Stimulated activated CD4-positive, alpha-beta T cell treated with anti-CD3 and anti-CD28 coated beads, Interleukin-4, amount 100 ng/mL, for 48 hours (primary cell): ENCODE measurements around the gene DYNC2H1.

ENCODE experiments used
- DNase-seq, 2 donors: peaks; one replicate each; pipeline ENCODE4 v3.0.0-alpha.2; 2020; ENCODE audit warnings: low read depth in 2 of 2

Gene DYNC2H1

GRCh38 chr11:103281301-103281700 lies 172.1 kb downstream of the DYNC2H1 start:
- no peak for DNase-seq

- DNase-seq = no peak
Measured at GRCh38 chr11:103284260-103284659, 175.0 kb downstream of the DYNC2H1 start.

- no peak for DNase-seq
Measured at GRCh38 chr11:103294516-103294915, 185.3 kb downstream of the DYNC2H1 start.

DNA sequence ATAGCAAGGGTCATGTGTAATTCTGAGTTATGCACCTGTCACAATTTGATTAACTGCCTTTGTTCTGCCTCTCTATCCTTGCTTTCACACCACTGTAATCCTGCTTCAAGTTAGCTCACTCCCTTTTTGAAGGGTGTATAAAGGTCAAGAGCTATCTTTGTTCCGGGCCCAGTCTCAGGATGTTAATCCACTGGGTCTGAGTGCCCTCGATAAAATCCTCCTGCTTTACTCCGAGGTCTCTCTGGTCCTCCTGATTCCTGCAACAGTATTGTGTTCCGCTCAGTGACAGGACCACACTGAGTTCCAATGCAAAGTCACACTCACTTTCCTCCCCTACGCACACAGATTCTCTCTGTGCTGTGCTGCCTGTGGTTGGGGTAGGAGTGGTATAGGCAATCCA lies 186.5 kb downstream of the DYNC2H1 start:
- no peak for DNase-seq

DNA sequence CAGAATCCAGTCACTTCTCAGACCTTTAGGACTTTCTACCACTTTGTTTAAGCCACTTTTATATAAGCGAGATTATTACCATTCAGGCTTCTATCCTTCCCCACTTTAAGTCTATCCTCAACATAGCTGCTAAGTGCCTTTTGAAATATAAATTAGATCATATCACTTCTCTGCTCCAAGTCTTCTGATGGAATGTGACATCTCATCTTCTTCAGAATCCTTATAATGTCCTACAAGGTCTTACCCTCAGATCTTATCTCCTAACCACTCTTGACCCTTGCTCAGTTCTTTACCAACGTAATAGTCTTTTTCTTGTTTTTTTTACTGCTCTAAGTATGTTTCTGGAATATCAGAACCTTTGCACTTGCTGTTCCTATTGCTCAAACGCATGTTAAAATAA lies 188.7 kb downstream of the DYNC2H1 start:
- DNase-seq = no peak

DNA sequence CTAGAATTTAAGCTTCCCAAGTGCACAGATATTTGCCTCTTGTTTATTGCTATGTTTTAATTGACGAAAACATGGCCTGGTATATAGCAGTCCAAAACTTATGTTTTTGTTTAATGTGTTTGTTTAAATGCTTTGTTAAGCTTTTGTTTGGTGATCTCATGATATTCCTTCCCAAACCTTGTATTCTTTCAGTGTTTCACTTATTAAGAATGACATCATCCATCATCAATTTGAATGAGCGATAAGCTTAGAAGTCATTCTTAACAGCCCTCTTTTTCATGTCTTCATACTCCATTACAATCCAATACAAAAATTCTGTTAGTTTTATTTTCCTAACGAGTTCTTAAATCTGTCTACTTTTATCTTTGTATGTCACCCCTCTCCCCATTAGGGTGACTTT lies 206.0 kb downstream of the DYNC2H1 start:
- DNase-seq = no peak

GRCh38 chr11:103317118-103317517 lies 207.9 kb downstream of the DYNC2H1 start:
- DNase-seq = no peak

- DNase-seq = no peak
Measured at GRCh38 chr11:103322821-103323220, 213.6 kb downstream of the DYNC2H1 start.

GRCh38 chr11:103325686-103326069 lies 216.5 kb downstream of the DYNC2H1 start:
- no peak for DNase-seq

- DNase-seq = peak in 1 of 2 donors; percentile 6
Measured at GRCh38 chr11:103326070-103326794, 217.0 kb downstream of the DYNC2H1 start.

DNA sequence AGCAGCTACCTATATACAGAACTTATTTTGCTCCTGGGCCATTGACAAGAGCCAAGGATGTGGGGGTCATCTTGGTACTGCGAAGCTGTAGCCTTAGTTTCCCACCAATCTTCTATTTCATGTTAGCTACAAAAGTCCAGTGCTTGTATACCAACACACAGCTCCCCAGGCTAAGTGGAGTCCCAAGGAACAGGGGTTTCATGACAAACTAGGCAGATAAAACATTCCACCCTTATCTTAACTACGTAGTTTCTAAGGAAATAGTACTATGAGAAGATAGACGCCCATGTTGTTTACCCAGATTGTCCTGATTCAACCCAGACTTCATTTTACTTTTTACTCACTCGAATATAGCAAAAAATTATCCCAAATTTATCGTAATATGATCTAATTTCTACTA lies 218.5 kb downstream of the DYNC2H1 start:
- no peak for DNase-seq

GRCh38 chr11:103332409-103332808 lies 223.2 kb downstream of the DYNC2H1 start:
- no peak for DNase-seq

- DNase-seq = no peak
Measured at GRCh38 chr11:103338621-103339484, 229.6 kb downstream of the DYNC2H1 start.

DNA sequence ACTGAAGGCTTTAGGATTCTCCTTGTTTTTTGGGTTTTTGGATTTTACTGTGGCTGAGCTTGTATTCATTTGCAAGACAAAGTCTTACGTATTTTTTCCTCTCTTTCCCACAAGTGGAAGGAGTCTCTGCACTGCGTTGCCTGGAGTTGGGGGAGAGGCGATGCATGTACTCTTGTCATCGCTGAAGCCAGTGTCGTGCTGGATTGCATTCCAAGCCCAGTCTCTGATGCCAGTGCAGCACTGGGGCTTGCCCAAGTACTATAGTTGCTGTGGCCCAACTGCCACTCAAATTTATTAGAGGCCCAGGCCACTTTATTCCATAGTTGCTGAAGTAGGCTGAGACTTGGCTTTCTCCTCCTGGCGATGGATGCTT lies 230.2 kb downstream of the DYNC2H1 start:
- no peak for DNase-seq

GRCh38 chr11:103340956-103341355 lies 231.7 kb downstream of the DYNC2H1 start:
- DNase-seq = no peak

DNA sequence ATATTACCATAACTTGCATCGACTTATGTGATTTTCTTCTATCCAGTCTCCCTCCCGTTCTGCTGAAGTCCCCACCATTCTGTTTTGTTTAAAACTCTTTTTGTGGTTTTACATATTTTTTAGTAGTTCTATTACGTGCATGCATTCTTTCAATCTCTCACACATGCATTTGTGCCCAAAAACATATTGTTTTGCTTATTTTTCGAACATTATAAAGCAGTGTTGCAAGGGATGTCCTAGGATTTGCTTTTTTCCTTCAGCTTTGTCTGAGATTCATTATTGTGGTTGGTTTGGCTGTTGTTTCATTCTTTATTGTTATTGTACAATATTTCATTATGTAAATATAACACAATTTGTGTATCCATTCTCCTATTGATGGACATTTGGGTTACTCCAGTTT lies 235.7 kb downstream of the DYNC2H1 start:
- no peak for DNase-seq

DNA sequence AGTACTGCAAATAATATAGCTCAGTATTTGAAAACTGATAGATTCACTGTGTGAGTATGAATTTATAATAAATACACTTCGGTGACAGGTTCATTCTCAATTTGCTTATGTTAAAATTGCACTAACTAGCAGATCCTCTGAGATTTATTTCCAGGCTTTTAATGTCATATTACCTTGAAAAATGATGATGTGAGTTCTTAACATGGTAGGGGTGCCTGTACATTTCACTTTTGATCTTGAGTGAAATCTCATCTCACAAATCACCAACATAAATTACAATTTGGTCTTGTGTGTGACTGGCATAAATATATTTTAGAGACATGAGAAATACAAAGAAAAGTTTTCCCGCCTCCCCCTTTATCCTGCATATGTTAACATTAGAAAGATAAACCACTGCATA lies 240.4 kb downstream of the DYNC2H1 start:
- no peak for DNase-seq

DNA sequence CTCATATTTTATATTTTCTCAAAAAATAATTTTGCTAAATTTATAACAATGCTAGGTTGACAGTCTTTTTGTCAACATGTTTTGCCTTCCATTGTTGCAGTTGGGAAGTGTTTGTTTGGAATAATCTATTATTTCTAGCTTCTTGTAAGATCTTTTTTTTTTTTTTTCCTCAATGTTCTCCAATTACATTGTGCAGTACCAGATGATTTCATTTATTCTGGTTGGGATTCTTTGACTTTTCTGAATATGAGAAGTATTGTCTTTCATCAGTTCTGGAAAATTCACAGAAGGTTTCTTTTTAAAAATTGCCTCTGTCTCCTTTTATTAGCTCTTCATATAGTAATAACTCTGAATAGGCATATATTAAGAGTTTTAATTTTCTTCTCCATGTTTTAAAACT lies 245.4 kb downstream of the DYNC2H1 start:
- no peak for DNase-seq

DNA sequence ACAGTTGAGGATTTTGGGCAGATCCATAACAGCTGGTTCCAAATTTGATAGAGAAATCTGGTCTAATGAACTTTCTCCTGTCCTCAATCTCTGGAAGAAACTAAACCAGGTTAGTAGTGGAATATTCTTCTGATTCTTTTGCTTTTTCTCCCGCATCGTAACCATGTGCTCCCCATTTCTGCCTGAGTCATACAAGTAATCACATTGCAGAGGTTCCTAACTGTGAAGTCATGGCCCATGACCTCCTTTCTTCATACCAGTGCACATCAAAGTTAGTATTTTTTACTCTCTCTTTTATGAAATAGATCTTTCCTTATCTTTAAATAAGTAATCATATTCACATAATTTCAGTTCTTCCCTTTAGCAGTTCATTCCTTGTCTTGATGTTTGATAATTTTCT lies 249.0 kb downstream of the DYNC2H1 start:
- no peak for DNase-seq

DNA sequence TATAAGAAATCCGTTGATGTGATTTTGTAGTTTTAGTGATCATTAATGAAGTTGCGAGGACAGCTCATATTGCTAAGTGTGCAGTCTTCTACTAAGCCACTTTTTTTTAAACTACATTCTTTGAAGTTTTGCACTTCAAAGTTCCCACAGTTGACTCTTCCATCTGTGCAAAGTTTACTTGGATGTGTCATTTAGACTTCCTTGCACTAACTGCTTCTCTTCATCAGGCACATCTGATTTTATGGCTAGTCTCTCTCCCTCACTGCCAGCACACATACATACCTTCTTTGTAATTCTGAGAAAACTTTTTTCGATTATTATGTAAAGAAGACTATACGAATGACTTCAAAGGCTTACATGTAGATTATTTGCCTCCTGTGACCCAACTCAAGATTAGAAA lies 250.0 kb downstream of the DYNC2H1 start:
- DNase-seq = no peak

DNA sequence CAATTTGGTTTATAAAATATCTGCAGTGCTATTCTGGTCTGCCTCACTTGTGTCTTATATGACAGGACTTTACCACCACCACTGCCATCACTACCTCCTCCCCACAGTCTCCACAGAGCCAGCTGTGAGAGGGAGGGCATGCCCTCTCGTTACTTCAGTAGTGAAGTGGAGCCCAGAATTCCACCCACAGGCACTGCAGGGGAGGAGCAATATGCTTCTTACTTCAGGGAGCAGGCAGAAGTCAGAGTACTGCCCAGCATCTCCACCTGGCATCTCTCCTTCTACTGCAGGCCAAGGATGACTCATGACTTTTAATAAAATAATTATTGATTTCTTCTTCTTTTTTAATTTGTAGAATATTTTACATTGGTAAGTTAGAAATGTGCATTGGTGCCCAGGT lies 255.5 kb downstream of the DYNC2H1 start:
- no peak for DNase-seq

DNA sequence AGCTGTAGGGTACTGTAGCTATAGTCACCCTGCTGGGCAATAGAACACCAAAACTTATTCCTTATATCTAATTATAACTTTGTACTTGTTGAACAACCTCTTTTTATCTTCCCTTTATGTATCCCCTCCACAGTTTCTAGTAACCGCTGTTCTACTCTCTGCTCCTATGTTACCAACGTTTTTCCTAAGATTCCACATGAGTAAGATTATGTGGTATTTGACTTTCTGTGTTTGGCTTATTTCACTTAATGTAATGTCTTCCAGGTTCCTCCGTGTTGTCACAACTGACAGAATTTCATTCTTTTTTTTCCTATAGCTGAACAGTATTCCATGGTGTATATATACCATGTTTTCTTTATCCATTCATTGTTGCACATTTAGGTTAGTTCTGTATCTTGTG lies 258.4 kb downstream of the DYNC2H1 start:
- DNase-seq = no peak

- DNase-seq = no peak
Measured at GRCh38 chr11:103368145-103368544, 258.9 kb downstream of the DYNC2H1 start.
